NCI-H1694 (cell line): Measurements from ENCODE around the gene NEUROD4.
A peak's percentile ranks its signal among the peaks of the same experiment; 100 is the strongest.
"Not testable (repeated sequence)": the region's sequence is repeated elsewhere in the genome, so short reads cannot be mapped to it uniquely, and the experiment has no call there.

Source experiments
- DNase-seq: peaks from one replicate; lab custom pipeline; 2025; lab: John Stamatoyannopoulos, UW

NEUROD4 gene

GRCh38 chr12:55019784-55020183, at the start of gene NEUROD4:
Gene NEUROD4 (plus strand): TSS chr12:55019974. CDS start chr12:55026440, 6,466 bp downstream.
- DNase-seq = no peak

GRCh38 chr12:54970741-54971140, 49.0 kb upstream of the NEUROD4 start:
- no peak for DNase-seq

GRCh38 chr12:54973556-54973955, 46.2 kb upstream of the NEUROD4 start:
- no peak for DNase-seq

GRCh38 chr12:54974279-54974678, 45.5 kb upstream of the NEUROD4 start:
- DNase-seq = no peak

GRCh38 chr12:54975272-54975671, 44.5 kb upstream of the NEUROD4 start:
- DNase-seq = no peak

GRCh38 chr12:54975875-54976274, 43.9 kb upstream of the NEUROD4 start:
- DNase-seq = no peak

GRCh38 chr12:54977155-54977554, 42.6 kb upstream of the NEUROD4 start:
- no peak for DNase-seq

- no peak for DNase-seq
Observed at GRCh38 chr12:54977857-54978256, 41.9 kb upstream of the NEUROD4 start.

GRCh38 chr12:54980341-54980740, 39.4 kb upstream of the NEUROD4 start:
- no peak for DNase-seq

- DNase-seq = no peak
Observed at GRCh38 chr12:54981796-54982195, 38.0 kb upstream of the NEUROD4 start.

GRCh38 chr12:54983536-54984101, 36.2 kb upstream of the NEUROD4 start:
- DNase-seq = no peak

- DNase-seq = no peak
Observed at GRCh38 chr12:54984658-54985376, 35.0 kb upstream of the NEUROD4 start, which contains the start of gene TESPA1. Gene TESPA1 (minus strand): TSS chr12:54984762. CDS start chr12:54974562, 10,200 bp downstream.

GRCh38 chr12:54986773-54987172, 33.0 kb upstream of the NEUROD4 start:
- not testable (repeated sequence) for DNase-seq

- no peak for DNase-seq
Observed at GRCh38 chr12:54987611-54988231, 32.1 kb upstream of the NEUROD4 start.

- peak; percentile 95 for DNase-seq
Observed at GRCh38 chr12:54988402-54989054, 31.2 kb upstream of the NEUROD4 start.

- no peak for DNase-seq
Observed at GRCh38 chr12:54989829-54990228, 29.9 kb upstream of the NEUROD4 start.

GRCh38 chr12:54991161-54991990, 28.4 kb upstream of the NEUROD4 start:
- no peak for DNase-seq

- DNase-seq = no peak
Observed at GRCh38 chr12:54991991-54992375, 27.8 kb upstream of the NEUROD4 start.

GRCh38 chr12:54993181-54993835, 26.5 kb upstream of the NEUROD4 start:
- DNase-seq = peak; percentile 83

GRCh38 chr12:54996205-54996604, 23.6 kb upstream of the NEUROD4 start:
- no peak for DNase-seq

- DNase-seq = no peak
Observed at GRCh38 chr12:54997929-54998522, 21.7 kb upstream of the NEUROD4 start.
